Stimulated activated CD8-positive, alpha-beta memory T cell treated with anti-CD3 and anti-CD28 coated beads, Interleukin-7, amount 100 ng/mL, for 1 hour (primary cell): ENCODE results near the gene SFXN3.
"Not testable (repeated sequence)": the region's sequence is repeated elsewhere in the genome, so short reads cannot be mapped to it uniquely, and the experiment has no call there.

Source experiments
- DNase-seq, 2 donors: peaks; one replicate each; pipeline ENCODE4 v3.0.0-alpha.2; 2020; ENCODE audit warnings: low read depth in 2 of 2

Gene SFXN3

GRCh38 chr10:101015582-101015973 lies 15.5 kb upstream of the SFXN3 start:
- no peak for DNase-seq

GRCh38 chr10:101016814-101017213 lies 14.2 kb upstream of the SFXN3 start:
- DNase-seq = no peak

GRCh38 chr10:101018118-101018599 lies 12.9 kb upstream of the SFXN3 start:
- no peak for DNase-seq

DNA sequence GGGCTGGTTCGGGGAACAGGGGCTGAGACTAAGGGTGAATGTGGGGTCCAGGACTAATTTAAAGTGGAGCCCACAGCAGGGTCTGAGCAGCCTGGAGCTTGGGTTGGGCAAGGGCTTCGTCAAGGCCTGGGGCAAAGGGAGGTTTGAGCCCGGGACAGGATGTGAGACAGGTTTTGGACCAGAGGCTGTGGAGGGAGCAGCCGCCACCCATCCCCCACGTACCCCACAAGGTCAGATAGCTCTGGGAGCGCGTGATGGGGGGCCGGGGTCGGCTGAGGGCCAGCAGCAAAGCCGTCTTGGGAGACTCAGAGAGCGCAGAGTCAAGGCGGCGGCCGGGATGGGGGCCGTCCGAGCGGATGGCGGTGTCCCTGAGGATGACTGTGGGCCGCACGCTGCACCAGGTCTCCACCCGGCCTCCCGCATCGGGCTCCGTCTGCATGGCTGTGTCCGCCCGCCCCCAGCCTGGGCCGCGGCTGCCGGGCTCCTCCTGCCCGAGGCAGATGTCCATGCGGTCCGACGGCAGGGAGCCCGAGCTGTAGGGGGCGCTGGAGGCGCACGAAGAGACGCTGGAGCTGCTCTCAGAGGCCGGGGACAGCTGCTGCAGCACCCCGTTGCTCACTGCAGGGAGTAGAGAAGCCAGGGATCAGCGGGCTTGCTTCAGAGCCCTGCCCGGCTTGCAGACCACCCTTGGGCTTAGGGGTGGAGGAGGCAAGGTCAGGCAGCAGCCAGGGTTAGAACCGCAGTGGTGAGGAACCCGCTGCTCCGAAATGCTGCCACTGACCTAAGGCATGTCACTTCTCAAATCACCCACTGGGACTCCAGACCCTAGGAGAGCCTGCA lies 12.2 kb upstream of the SFXN3 start:
- peak in 1 of 2 donors; percentile 53 for DNase-seq

GRCh38 chr10:101019440-101019703 lies 11.7 kb upstream of the SFXN3 start:
- DNase-seq = no peak

GRCh38 chr10:101020427-101021075 lies 10.5 kb upstream of the SFXN3 start:
- DNase-seq = no peak

GRCh38 chr10:101021239-101021638 lies 9.8 kb upstream of the SFXN3 start:
- DNase-seq = no peak

GRCh38 chr10:101021692-101022251 lies 9.3 kb upstream of the SFXN3 start:
- no peak for DNase-seq

DNA sequence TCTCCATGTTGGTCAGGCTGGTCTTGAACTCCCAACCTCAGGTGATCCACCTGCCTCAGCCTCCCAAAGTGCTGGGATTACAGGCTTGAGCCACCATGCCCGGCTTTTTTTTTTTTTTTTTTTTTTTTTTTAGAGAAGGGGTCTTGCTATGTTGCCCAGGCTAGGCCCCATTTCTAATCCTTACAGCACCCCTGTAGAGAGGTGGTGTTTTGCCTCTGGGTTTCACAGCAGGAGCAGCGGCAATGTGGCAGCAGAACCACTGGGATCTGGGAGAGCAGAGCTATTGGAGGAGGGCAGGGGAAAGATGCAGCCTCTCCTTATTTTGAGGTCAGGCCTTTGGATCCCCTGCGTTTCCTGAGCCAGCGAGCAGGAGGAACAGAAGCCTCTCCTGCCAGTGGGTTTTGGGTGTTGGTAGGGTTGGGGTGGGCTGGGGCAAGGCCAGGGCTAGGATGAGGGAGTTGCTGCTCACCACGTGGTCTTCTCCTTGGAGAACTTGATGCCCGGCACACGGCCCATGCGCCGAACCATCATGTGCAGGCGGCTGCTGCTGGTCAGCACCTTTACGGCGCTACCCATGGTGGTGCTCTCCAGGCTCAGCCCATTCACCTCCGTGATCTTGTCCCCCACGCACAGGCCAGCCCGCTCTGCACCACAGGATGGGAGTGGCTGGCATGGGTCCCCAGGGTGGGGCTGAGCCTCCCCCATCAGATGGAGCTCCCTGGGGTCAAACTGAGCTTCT lies 7.9 kb upstream of the SFXN3 start:
- DNase-seq = no peak

GRCh38 chr10:101027106-101027720 lies 3.8 kb upstream of the SFXN3 start:
- no peak for DNase-seq

DNA sequence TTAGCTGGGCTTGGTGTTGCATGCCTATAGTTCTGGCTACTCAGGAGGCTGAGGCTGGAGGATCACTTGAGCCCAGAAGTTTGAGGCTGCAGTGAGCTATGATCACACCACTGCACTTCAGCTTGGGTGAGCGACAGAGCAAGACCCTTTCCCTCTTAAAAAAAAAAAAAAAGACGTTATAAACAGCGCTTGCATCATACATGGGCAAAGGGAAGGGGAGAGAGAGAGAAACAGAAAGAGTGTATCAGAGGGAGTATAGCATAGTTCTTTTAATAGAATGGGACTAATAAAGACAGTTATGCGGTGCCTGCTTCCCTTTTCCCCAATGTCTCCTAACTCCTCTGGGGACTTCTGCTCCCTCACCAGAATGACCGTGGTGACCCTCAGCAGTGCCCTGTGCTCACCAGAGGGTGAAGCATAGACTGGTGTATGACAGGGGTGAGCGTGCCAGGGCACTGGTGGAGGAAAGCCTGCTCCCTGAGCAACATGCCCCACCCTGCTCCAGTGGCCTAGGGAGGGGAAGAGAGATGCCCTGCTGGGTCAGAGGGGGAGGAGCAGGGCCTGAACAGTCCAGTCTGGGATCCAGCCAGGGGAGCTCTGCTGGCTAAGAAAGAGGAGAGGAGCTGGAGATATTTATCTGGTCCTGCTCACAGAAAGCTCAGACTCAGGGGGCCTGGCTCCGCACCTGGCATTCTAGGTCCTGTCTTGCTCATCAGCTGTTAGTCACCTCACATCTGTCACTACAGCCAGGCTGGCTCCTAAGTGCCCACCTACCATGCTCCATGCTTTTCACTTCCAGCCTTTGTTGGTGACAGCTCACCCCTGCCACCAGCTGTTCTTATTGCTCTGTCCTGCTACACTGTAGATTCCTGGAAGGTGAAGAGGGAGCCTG lies 2.3 kb upstream of the SFXN3 start:
- DNase-seq = no peak

DNA sequence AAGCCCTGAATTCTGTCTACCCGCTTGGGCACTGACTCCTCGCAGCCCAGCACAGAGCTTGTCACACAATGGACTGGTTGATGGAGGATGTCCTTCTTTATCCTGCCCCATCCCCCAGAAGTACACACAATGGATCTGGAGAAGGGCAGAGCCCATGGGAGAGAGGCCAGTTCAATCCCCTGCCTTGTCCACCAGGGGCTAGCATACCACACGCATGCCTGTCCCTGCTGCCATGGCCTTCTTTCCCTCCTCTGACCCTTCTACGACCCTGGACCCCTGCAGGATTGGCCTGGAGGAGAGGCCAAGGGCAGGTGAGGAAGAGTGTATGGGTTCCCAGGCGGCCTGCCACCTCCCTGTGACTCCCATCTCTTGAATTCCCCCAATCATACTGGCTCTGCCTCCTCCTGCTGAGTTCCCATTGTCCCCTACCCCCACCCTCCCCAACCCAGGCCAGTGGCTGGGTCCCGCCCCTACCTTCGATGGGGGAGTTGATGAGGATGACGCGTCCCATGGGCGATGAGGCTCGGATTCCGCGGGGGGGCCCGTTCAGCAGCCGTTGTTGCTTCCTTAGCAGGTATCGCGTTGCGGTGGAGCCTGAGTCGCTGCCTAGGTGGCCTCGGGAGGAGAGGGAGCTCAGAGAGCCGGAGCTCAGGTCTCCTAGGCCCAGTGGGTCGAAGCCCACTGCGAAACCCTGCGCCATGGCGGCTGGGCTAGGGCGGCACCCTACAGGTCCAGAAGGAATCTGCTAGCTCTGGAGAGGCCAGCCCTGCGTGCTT lies 1.3 kb upstream of the SFXN3 start:
- no peak for DNase-seq

GRCh38 chr10:101030496-101031127 lies 422 bp upstream of the SFXN3 start:
- no peak for DNase-seq

- DNase-seq = peak; percentile 58 to 59
Observed at GRCh38 chr10:101031796-101032636, 982 bp downstream of the SFXN3 start.

DNA sequence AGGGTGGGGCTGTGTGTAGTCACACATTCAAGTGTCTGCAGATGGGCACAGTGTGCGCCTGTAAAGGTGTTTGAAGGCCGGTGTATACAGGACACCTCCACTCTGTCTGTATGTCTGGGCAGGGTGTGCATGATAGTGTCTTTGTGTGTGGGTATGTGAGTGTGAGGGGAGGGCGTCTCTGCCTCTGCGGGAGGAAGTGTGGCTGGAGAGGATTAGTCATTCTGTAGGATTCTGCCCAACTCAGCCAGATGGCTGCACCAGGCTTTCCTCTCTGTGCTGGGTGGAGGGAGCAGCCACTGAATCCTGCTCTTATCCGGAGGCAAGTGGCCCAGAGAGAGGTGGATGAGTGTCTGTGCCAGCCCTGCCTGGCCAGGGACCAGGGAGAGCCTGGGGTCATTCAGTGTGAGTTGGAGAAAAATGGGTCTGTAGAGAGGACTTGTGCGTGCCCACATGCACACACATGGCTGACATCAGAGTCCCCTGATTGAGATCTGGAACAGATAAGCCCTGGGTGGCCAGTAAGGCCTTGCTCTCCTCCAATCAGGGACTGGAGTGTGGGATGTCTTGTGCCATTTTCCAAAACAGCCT lies 1.7 kb downstream of the SFXN3 start:
- DNase-seq = peak; percentile 27 to 43

GRCh38 chr10:101033276-101033675 lies 2.2 kb downstream of the SFXN3 start:
- no peak for DNase-seq

DNA sequence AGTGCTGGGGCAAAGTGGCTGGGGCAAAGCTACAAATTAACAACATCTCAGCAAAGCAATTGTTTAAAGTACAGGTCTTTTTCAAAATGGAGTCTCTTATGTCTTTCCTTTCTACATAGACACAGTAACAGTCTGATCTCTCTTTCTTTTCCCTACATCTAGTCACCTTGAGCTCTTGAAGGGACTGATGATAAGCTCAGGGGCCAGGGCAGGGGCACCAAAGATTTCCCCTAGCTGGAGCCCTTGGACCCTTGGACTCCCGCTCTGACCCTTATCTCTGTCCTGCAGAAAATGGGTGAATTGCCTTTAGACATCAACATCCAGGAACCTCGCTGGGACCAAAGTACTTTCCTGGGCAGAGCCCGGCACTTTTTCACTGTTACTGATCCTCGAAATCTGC lies 3.4 kb downstream of the SFXN3 start:
- not testable (repeated sequence) for DNase-seq

DNA sequence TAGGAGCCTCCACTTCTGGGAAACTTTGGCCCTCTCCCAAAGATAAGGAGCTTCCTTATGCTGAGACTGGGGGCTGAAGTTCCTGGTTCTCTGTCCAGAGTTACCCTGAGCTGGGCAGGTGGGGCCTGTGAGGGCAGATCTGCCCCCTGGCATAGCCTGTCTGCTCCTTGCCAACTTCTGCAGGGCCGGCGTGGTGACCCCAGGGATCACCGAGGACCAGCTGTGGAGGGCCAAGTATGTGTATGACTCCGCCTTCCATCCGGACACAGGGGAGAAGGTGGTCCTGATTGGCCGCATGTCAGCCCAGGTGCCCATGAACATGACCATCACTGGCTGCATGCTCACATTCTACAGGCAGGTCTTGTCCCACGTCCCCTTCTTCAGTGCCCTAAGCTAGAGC lies 4.3 kb downstream of the SFXN3 start:
- no peak for DNase-seq
